HG02870 (cell line): ENCODE data around the gene FOXJ2.
"Not testable (repeated sequence)": the region's sequence is repeated elsewhere in the genome, so short reads cannot be mapped to it uniquely, and the experiment has no call there.

Source experiments
- ATAC-seq: cut with Tn5 transposase; IDR thresholded peaks from one replicate; pipeline ENCODE4 v1.9.1; 2021; ENCODE audit warnings: mild to moderate bottlenecking, moderate library complexity; ENCODE audit not compliant: unreplicated experiment

Gene FOXJ2

GRCh38 chr12:8058506-8058905 is 26.0 kb downstream of the FOXJ2 start:
- no peak for ATAC-seq

GRCh38 chr12:8064131-8064530 is 31.6 kb downstream of the FOXJ2 start:
- ATAC-seq = no peak

- ATAC-seq = no peak
Measured at GRCh38 chr12:8065991-8066594, 33.6 kb downstream of the FOXJ2 start, which contains the start of gene C3AR1. TSS of gene C3AR1 (minus strand) at chr12:8066359. CDS start at chr12:8060185, 6,174 bp downstream.

GRCh38 chr12:8069582-8069981 is 37.1 kb downstream of the FOXJ2 start:
- no peak for ATAC-seq

GRCh38 chr12:8071820-8072219 is 39.3 kb downstream of the FOXJ2 start:
- ATAC-seq = not testable (repeated sequence)

GRCh38 chr12:8075935-8076334 is 43.4 kb downstream of the FOXJ2 start:
- no peak for ATAC-seq

GRCh38 chr12:8076366-8076765 is 43.9 kb downstream of the FOXJ2 start:
- no peak for ATAC-seq

- ATAC-seq = no peak
Measured at GRCh38 chr12:8077207-8077606, 44.7 kb downstream of the FOXJ2 start.

- ATAC-seq = no peak
Measured at GRCh38 chr12:8078398-8078797, 45.9 kb downstream of the FOXJ2 start.

- ATAC-seq = no peak
Measured at GRCh38 chr12:8078916-8079315, 46.4 kb downstream of the FOXJ2 start.

GRCh38 chr12:8080120-8080519 is 47.6 kb downstream of the FOXJ2 start:
- no peak for ATAC-seq

GRCh38 chr12:8081251-8081920 is 48.9 kb downstream of the FOXJ2 start:
- ATAC-seq = no peak

- no peak for ATAC-seq
Measured at GRCh38 chr12:8082808-8083100, 50.2 kb downstream of the FOXJ2 start.

GRCh38 chr12:8084351-8084750 is 51.8 kb downstream of the FOXJ2 start:
- not testable (repeated sequence) for ATAC-seq

- ATAC-seq = no peak
Measured at GRCh38 chr12:8087666-8088065, 55.1 kb downstream of the FOXJ2 start.

- peak; percentile 65 for ATAC-seq
Measured at GRCh38 chr12:8088574-8088973, 56.1 kb downstream of the FOXJ2 start.

- ATAC-seq = not testable (repeated sequence)
Measured at GRCh38 chr12:8089277-8089676, 56.8 kb downstream of the FOXJ2 start.

GRCh38 chr12:8089716-8090115 is 57.2 kb downstream of the FOXJ2 start:
- no peak for ATAC-seq

- no peak for ATAC-seq
Measured at GRCh38 chr12:8093291-8093690, 60.8 kb downstream of the FOXJ2 start.

GRCh38 chr12:8096281-8096915 is 63.9 kb downstream of the FOXJ2 start:
- ATAC-seq = no peak

- ATAC-seq = no peak
Measured at GRCh38 chr12:8099235-8099634, 66.7 kb downstream of the FOXJ2 start.
